Gastrocnemius medialis (tissue), 4 donors: ENCODE measurements around the gene OPCML.

Experiments used
- POLR2A ChIP-seq, 2 donors: fragments of 450-650 bp; IDR thresholded peaks; one replicate each; pipeline ENCODE4 v1.6.1; 2017; ENCODE audit warnings: antibody characterized with exemption in 2 of 2, mild to moderate bottlenecking in 2 of 2, moderate library complexity in 2 of 2
- TF ChIP-seq, protein P1 (sequence below), 5 experiments: fragments of 450-650 bp in 3 of 5; fragments of 200-600 bp in 2 of 5; sonication (generic) in 2 of 5; IDR thresholded peaks in 4 of 5; conservative IDR thresholded peaks in 1 of 5; 1 replicate in 4 of 5; 2 replicates in 1 of 5; pipeline ENCODE4 v1.5.1; 2016 to 2019; ENCODE audit warnings: antibody characterized with exemption in 5 of 5, mild to moderate bottlenecking in 3 of 5, moderate library complexity in 3 of 5

DNA sequence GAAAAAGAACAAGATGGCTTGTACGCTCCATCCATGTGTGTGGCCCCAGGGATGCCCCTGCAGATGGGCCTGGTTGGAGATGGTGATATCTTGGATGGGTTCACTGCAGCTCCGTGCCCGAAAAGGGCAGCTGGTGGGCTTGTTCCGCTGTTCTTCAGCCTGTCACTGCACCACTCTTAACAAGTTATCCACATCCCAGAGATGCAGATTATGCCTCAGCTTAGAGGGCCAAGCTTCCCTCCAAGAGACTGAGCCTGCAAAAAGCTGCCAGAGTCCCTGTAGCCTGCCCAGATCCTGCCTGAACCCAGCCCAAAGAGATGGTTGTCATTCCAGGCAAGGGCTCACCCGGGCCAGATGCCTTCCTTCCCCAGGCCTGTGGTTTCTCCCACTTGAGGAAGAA is 308.0 kb downstream of the OPCML start:
- TF ChIP-seq, protein P1, sequence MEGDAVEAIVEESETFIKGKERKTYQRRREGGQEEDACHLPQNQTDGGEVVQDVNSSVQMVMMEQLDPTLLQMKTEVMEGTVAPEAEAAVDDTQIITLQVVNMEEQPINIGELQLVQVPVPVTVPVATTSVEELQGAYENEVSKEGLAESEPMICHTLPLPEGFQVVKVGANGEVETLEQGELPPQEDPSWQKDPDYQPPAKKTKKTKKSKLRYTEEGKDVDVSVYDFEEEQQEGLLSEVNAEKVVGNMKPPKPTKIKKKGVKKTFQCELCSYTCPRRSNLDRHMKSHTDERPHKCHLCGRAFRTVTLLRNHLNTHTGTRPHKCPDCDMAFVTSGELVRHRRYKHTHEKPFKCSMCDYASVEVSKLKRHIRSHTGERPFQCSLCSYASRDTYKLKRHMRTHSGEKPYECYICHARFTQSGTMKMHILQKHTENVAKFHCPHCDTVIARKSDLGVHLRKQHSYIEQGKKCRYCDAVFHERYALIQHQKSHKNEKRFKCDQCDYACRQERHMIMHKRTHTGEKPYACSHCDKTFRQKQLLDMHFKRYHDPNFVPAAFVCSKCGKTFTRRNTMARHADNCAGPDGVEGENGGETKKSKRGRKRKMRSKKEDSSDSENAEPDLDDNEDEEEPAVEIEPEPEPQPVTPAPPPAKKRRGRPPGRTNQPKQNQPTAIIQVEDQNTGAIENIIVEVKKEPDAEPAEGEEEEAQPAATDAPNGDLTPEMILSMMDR (IDR thresholded peaks at IDR 0.05 in 4 of 5, conservative IDR thresholded peaks at IDR 0.05 in 1 of 5) = no peak
- TF ChIP-seq POLR2A (IDR thresholded peaks at IDR 0.05) = no peak
